Kidney (tissue), 14 donors: ENCODE data around the gene PTPA. TPM values are rescaled to one million over a fixed set of nuclear protein-coding genes. Genes with fewer than 3 reads are reported as not detected.

Experiments used
- DNase-seq, 5 donors: peaks; one replicate each; pipeline ENCODE4 v3.0.0-alpha.2; 2013 to 2020
- FAIRE-seq: peaks from 2 replicates; lab custom pipeline; 2012; peaks lifted over from hg19 to GRCh38; lab: Jason Lieb, UNC
- H3K27ac ChIP-seq, 2 donors: one replicate each; pipeline ENCODE4 v1.7.0; 2013; ENCODE audit warnings: low read depth in 2 of 2, low read length in 2 of 2, inconsistent platforms in 1 of 2
- H3K27me3 ChIP-seq: one replicate; pipeline ENCODE4 v1.7.1; 2013; ENCODE audit warnings: low read length, inconsistent platforms; ENCODE audit not compliant: control insufficient read depth, insufficient read depth
- H3K36me3 ChIP-seq, 3 donors: one replicate each; pipeline versions ENCODE4 v1.7.0 to v1.7.1; 2013; ENCODE audit warnings: low read length in 3 of 3, control low read depth in 1 of 3, inconsistent platforms in 1 of 3; ENCODE audit not compliant: insufficient read depth in 3 of 3, control insufficient read depth in 2 of 3
- H3K4me1 ChIP-seq, 3 donors: one replicate each; pipeline versions ENCODE4 v1.7.0 to v1.7.1; 2013; ENCODE audit warnings: low read length in 3 of 3, inconsistent platforms in 1 of 3, low read depth in 1 of 3; ENCODE audit not compliant: control insufficient read depth in 2 of 3, insufficient read depth in 2 of 3
- H3K4me3 ChIP-seq, 3 donors: one replicate each; pipeline versions ENCODE4 v1.7.0 to v1.8.1; 2013; ENCODE audit warnings: low read length in 3 of 3, control low read depth in 1 of 3, inconsistent platforms in 1 of 3
- H3K9ac ChIP-seq, 3 donors: one replicate each; pipeline versions ENCODE4 v1.7.0 to v1.7.1; 2013; ENCODE audit warnings: low read length in 3 of 3, control low read depth in 1 of 3, inconsistent platforms in 1 of 3
- H3K9me3 ChIP-seq, 3 donors: one replicate each; pipeline versions ENCODE4 v1.7.0 to v1.7.1; 2013; ENCODE audit warnings: low read length in 3 of 3, control low read depth in 1 of 3, inconsistent platforms in 1 of 3; ENCODE audit not compliant: control insufficient read depth in 2 of 3, insufficient read depth in 1 of 3
- intact Hi-C: fragments of 100-400 bp; cut with DNase I; formaldehyde crosslinking; loops from one replicate; pipeline ENCODE4 v1.11.1; 2022
- polyA plus RNA-seq: library from polyadenylated mRNA; stranded (reverse); fragments of 350-450 nt; fragmentation: Illumina TruSeq; extraction: RNeasy Lipid Tissue Mini Kit (QIAGEN cat#74804); gene quantifications from one replicate; pipeline ENCODE4 v1.2.3, GENCODE V29; 2014; ENCODE audit warnings: low read depth, low replicate concordance; ENCODE audit not compliant: insufficient read depth
- total RNA-seq: library from RNA; stranded (reverse); fragmentation: NEBNext Ultra II Directional; extraction: Animal tissue kit (Norgen Biotek cat#: 25700); gene quantifications from one replicate; pipeline ENCODE4 v1.2.1, GENCODE V29; 2021
- TF ChIP-seq, protein P1 (sequence below): IDR thresholded peaks from 3 replicates; pipeline ENCODE4 v1.5.1; 2012; ENCODE audit warnings: mild to moderate bottlenecking, moderate library complexity, borderline replicate concordance; ENCODE audit not compliant: insufficient read depth; ENCODE audit errors: extremely low read depth
- donor health status: control.
- donor health status: control.
- donor health status: control.
- donor health status: control.
- donor health status: control.
- donor health status: DM: yes; HTN: yes; CAD: no.
- donor health status: Normal renal cell carcinoma (clear cell type).

The PTPA gene
- total and polyA plus RNA-seq, 2 donors from 2014 or later = 161 to 164 TPM

DNA sequence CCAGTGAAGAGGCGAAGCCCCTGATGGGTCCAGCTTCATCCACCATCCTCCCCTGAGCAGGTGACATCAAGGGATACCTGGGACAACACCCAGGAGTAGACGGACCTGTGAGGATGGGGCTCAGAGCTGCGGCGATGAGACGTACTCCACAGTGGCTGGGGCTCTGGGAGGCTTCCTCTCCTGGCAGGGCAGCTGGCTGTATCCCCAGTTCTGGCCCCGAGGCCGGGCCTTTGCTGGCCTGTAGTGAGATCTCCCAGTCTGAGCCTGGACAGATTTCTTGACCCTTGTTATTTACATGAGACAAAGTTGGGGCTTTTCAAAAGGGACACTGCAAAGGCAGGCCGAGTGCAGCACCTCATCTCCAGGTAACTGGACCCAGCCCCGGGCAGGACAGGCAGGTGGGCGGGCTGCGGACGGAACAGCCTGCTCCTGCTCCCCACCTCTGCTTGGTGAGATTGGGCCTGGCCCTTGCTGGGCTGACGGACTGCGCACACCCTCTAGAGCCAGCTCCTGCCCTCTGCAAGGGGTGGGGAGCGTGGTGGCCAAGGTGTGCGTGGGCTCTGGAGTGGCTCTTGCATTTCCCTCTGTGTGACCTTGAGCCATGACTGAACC, 43.8 kb downstream of the PTPA start:
- H3K4me1 ChIP-seq = no peaks in the 10 kb centered on the region
- intact Hi-C loops = no loop called here
- no peaks in the 10 kb centered on the region for H3K36me3 ChIP-seq
- H3K9me3 ChIP-seq = no peaks in the 10 kb centered on the region
- H3K27me3 ChIP-seq = no peaks in the 10 kb centered on the region
- H3K27ac ChIP-seq = no peak overlapping the region
- H3K9ac ChIP-seq = no peak overlapping the region
- DNase-seq = no peak
- no peak overlapping the region for H3K4me3 ChIP-seq
- TF ChIP-seq, protein P1, sequence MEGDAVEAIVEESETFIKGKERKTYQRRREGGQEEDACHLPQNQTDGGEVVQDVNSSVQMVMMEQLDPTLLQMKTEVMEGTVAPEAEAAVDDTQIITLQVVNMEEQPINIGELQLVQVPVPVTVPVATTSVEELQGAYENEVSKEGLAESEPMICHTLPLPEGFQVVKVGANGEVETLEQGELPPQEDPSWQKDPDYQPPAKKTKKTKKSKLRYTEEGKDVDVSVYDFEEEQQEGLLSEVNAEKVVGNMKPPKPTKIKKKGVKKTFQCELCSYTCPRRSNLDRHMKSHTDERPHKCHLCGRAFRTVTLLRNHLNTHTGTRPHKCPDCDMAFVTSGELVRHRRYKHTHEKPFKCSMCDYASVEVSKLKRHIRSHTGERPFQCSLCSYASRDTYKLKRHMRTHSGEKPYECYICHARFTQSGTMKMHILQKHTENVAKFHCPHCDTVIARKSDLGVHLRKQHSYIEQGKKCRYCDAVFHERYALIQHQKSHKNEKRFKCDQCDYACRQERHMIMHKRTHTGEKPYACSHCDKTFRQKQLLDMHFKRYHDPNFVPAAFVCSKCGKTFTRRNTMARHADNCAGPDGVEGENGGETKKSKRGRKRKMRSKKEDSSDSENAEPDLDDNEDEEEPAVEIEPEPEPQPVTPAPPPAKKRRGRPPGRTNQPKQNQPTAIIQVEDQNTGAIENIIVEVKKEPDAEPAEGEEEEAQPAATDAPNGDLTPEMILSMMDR = no peak
- no peak for FAIRE-seq

DNA sequence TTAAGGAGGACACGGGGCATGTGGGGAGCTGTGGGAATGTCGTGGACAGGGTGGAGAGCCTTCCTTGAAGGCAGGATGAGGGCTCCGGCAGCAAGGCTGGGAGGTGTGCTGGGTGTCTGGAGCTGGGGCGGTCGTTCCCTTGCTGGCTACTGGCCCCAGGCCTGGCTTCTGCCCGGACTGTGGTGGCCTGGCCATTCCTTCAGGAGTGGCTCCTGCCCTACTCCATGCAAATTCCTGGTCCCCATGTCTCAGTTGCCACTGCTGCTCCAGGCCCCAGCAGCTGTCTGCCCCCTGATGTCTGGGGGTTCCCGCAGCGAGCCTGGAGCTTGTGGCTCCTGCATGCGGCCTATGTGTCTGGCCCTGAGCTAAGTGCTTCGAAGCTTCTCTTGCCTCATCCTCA, 44.9 kb downstream of the PTPA start:
- no peak for FAIRE-seq

GRCh38 chr9:129160712-129161533, 49.7 kb downstream of the PTPA start:
- DNase-seq = no peak
- FAIRE-seq = no peak
- TF ChIP-seq, protein P1 = no peak
- no peak overlapping the region for H3K27ac ChIP-seq
- H3K4me3 ChIP-seq = no peak overlapping the region
- no peaks in the 10 kb centered on the region for H3K9me3 ChIP-seq
- no peak overlapping the region for H3K9ac ChIP-seq
- no peaks in the 10 kb centered on the region for H3K36me3 ChIP-seq
- intact Hi-C loops = no loop called here
- H3K4me1 ChIP-seq = peaks cover 0 to 2% (median 0%) of the 10 kb centered on the region in 3 donors
- no peaks in the 10 kb centered on the region for H3K27me3 ChIP-seq

More for the DNA sequence above, 44.9 kb downstream of the PTPA start:
- no peaks in the 10 kb centered on the region for H3K4me1 ChIP-seq
- H3K27me3 ChIP-seq = no peaks in the 10 kb centered on the region
- no peaks in the 10 kb centered on the region for H3K36me3 ChIP-seq
- no peak for DNase-seq
- no peak overlapping the region for H3K27ac ChIP-seq
- H3K9me3 ChIP-seq = no peaks in the 10 kb centered on the region
- H3K4me3 ChIP-seq = no peak overlapping the region
- TF ChIP-seq, protein P1 = no peak
- H3K9ac ChIP-seq = no peak overlapping the region
- intact Hi-C loops = no loop called here
